GM21529 (cell line): ENCODE data around the gene ISG15.
"Not testable (repeated sequence)": the region's sequence is repeated elsewhere in the genome, so short reads cannot be mapped to it uniquely, and the experiment has no call there.

Experiments
- ATAC-seq: cut with Tn5 transposase; IDR thresholded peaks from one replicate; pipeline ENCODE4 v1.9.1; 2021; ENCODE audit not compliant: unreplicated experiment

The ISG15 gene

GRCh38 chr1:1011396-1011949 lies 1.8 kb upstream of the ISG15 start:
- no peak for ATAC-seq

GRCh38 chr1:1012736-1013104 lies 577 bp upstream of the ISG15 start:
- ATAC-seq: not testable (repeated sequence)

GRCh38 chr1:1013922-1014648 lies 788 bp downstream of the ISG15 start:
- no peak for ATAC-seq

- no peak for ATAC-seq
Measured at GRCh38 chr1:1014799-1015681, 1.7 kb downstream of the ISG15 start.

- not testable (repeated sequence) for ATAC-seq
Measured at GRCh38 chr1:1017397-1018320, 4.4 kb downstream of the ISG15 start.

- not testable (repeated sequence) for ATAC-seq
Measured at GRCh38 chr1:1018321-1018685, 5.0 kb downstream of the ISG15 start.

GRCh38 chr1:1019122-1019999 lies 6.1 kb downstream of the ISG15 start:
- peak; percentile 58 for ATAC-seq

GRCh38 chr1:1020000-1020404 lies 6.7 kb downstream of the ISG15 start, which contains the start of gene AGRN:
Gene AGRN, plus strand, starts transcription at chr1:1020120. Its CDS starts 53 bp downstream, at chr1:1020173.
- ATAC-seq: peak; percentile 40

- ATAC-seq: peak; percentile 17
Measured at GRCh38 chr1:1020415-1021009, 7.2 kb downstream of the ISG15 start.

- ATAC-seq: no peak
Measured at GRCh38 chr1:1021010-1021919, 8.0 kb downstream of the ISG15 start.

- no peak for ATAC-seq
Measured at GRCh38 chr1:1021920-1022259, 8.6 kb downstream of the ISG15 start.

- ATAC-seq: no peak
Measured at GRCh38 chr1:1022302-1023009, 9.2 kb downstream of the ISG15 start.

GRCh38 chr1:1023700-1024099 lies 10.4 kb downstream of the ISG15 start:
- no peak for ATAC-seq

GRCh38 chr1:1024149-1024770 lies 11.0 kb downstream of the ISG15 start:
- no peak for ATAC-seq

- ATAC-seq: no peak
Measured at GRCh38 chr1:1024771-1025699, 11.7 kb downstream of the ISG15 start.

GRCh38 chr1:1025730-1026129 lies 12.4 kb downstream of the ISG15 start:
- ATAC-seq: no peak
